HEK293 (cell line): ENCODE measurements around the gene SLX9.

Source experiments
- CTCF ChIA-PET: fragments of 350-600 bp; formaldehyde crosslinking; extraction: SDS; loops from one replicate; lab custom pipeline; 2021; ENCODE audit warnings: antibody characterized with exemption; lab: Yijun Ruan, JAX
- POLR2A ChIA-PET: fragments of 300-600 bp; formaldehyde crosslinking; extraction: SDS; loops from one replicate; lab custom pipeline; 2020; ENCODE audit warnings: antibody characterized with exemption, inconsistent platforms; lab: Yijun Ruan, JAX
- H3K27ac ChIP-seq: fragments of 200-500 bp; sonication (Bioruptor generic); 2 replicates; pipeline ENCODE4 v1.5.1; 2014; ENCODE audit warnings: low read depth, low read length, control low read depth, inconsistent platforms; ENCODE audit errors: extremely low read depth
- H3K36me3 ChIP-seq, 2 experiments: fragments of 200-500 bp in 1 of 2; sonication (Bioruptor generic) in 1 of 2; 1 replicate in 1 of 2; 2 replicates in 1 of 2; pipeline ENCODE4 v1.5.1; 2014 to 2017; ENCODE audit warnings: inconsistent platforms in 2 of 2, low read length in 2 of 2; ENCODE audit not compliant: control insufficient read depth in 2 of 2, insufficient read depth in 1 of 2
- H3K4me1 ChIP-seq: fragments of 200-500 bp; sonication (Bioruptor generic); 2 replicates; pipeline ENCODE4 v1.5.1; 2014; ENCODE audit warnings: mild to moderate bottlenecking, low read length, inconsistent platforms; ENCODE audit not compliant: control insufficient read depth, insufficient read depth
- H3K4me3 ChIP-seq: 2 replicates; pipeline ENCODE4 v1.5.1; 2011; ENCODE audit warnings: low read depth, mild to moderate bottlenecking, control low read depth, low read length, moderate library complexity
- H3K9me3 ChIP-seq: fragments of 200-500 bp; sonication (Bioruptor generic); 2 replicates; pipeline ENCODE4 v1.5.1; 2014; ENCODE audit warnings: low read depth, low read length, inconsistent platforms; ENCODE audit not compliant: control insufficient read depth, insufficient read depth
- GLIS1 ChIP-seq: fragments of 450-650 bp; formaldehyde crosslinking; IDR thresholded peaks from 2 replicates; pipeline ENCODE4 v1.5.1; 2016; ENCODE audit warnings: missing biosample characterization, missing genetic modification characterization
- KLF1 ChIP-seq: fragments of 450-650 bp; formaldehyde crosslinking; IDR thresholded peaks from 2 replicates; pipeline ENCODE4 v1.5.1; 2016; ENCODE audit warnings: missing biosample characterization, missing genetic modification characterization
- PRDM1 ChIP-seq: fragments of 450-650 bp; formaldehyde crosslinking; IDR thresholded peaks from 2 replicates; pipeline ENCODE4; 2016; ENCODE audit warnings: missing biosample characterization, missing genetic modification characterization
- ZFP37 ChIP-seq: fragments of 450-650 bp; formaldehyde crosslinking; IDR thresholded peaks from 2 replicates; pipeline ENCODE4 v1.5.1; 2016; ENCODE audit warnings: missing biosample characterization, missing genetic modification characterization
- ZIC2 ChIP-seq: fragments of 450-650 bp; formaldehyde crosslinking; IDR thresholded peaks from 2 replicates; pipeline ENCODE4 v1.5.1; 2016; ENCODE audit warnings: missing biosample characterization, missing genetic modification characterization
- ZNF433 ChIP-seq: fragments of 450-650 bp; formaldehyde crosslinking; IDR thresholded peaks from 2 replicates; pipeline ENCODE4 v1.5.1; 2016; ENCODE audit warnings: missing biosample characterization, missing genetic modification characterization, low read depth
- ZNF521 ChIP-seq: fragments of 450-650 bp; formaldehyde crosslinking; IDR thresholded peaks from 2 replicates; pipeline ENCODE4 v1.5.1; 2017; ENCODE audit warnings: missing biosample characterization, mild to moderate bottlenecking, missing genetic modification characterization
- ZNF549 ChIP-seq: fragments of 450-650 bp; IDR thresholded peaks from 2 replicates; pipeline ENCODE4 v1.5.1; 2018; ENCODE audit warnings: missing biosample characterization, missing genetic modification characterization, mild to moderate bottlenecking, inconsistent platforms, moderate library complexity
- ZNF596 ChIP-seq: fragments of 450-650 bp; IDR thresholded peaks from 2 replicates; pipeline ENCODE4 v1.5.0; 2018; ENCODE audit warnings: missing biosample characterization, mild to moderate bottlenecking, missing genetic modification characterization, moderate library complexity
- ZNF624 ChIP-seq: fragments of 450-650 bp; formaldehyde crosslinking; IDR thresholded peaks from 2 replicates; pipeline ENCODE4 v1.5.1; 2017; ENCODE audit warnings: missing biosample characterization, missing genetic modification characterization
- ZNF629 ChIP-seq: fragments of 450-650 bp; formaldehyde crosslinking; IDR thresholded peaks from 2 replicates; pipeline ENCODE4 v1.5.1; 2017; ENCODE audit warnings: missing biosample characterization, missing genetic modification characterization
- ZNF664 ChIP-seq: fragments of 450-650 bp; formaldehyde crosslinking; IDR thresholded peaks from 2 replicates; pipeline ENCODE4 v1.5.1; 2016; ENCODE audit warnings: missing biosample characterization, missing genetic modification characterization
- ZNF747 ChIP-seq: fragments of 450-650 bp; formaldehyde crosslinking; IDR thresholded peaks from 2 replicates; pipeline ENCODE4 v1.5.1; 2016; ENCODE audit warnings: missing biosample characterization, missing genetic modification characterization
- ZNF768 ChIP-seq: fragments of 450-650 bp; formaldehyde crosslinking; IDR thresholded peaks from 2 replicates; pipeline ENCODE4 v1.5.1; 2018; ENCODE audit warnings: missing biosample characterization, mild to moderate bottlenecking, missing genetic modification characterization
- TF ChIP-seq, protein P1 (sequence below): fragments of 450-650 bp; formaldehyde crosslinking; IDR thresholded peaks from 2 replicates; pipeline ENCODE4 v1.5.1; 2017; ENCODE audit warnings: missing biosample characterization, missing genetic modification characterization
- TF ChIP-seq, protein P2 (sequence below): fragments of 450-650 bp; formaldehyde crosslinking; IDR thresholded peaks from 2 replicates; pipeline ENCODE4 v1.5.1; 2016; ENCODE audit warnings: missing biosample characterization, missing genetic modification characterization, low read depth

The SLX9 gene

DNA sequence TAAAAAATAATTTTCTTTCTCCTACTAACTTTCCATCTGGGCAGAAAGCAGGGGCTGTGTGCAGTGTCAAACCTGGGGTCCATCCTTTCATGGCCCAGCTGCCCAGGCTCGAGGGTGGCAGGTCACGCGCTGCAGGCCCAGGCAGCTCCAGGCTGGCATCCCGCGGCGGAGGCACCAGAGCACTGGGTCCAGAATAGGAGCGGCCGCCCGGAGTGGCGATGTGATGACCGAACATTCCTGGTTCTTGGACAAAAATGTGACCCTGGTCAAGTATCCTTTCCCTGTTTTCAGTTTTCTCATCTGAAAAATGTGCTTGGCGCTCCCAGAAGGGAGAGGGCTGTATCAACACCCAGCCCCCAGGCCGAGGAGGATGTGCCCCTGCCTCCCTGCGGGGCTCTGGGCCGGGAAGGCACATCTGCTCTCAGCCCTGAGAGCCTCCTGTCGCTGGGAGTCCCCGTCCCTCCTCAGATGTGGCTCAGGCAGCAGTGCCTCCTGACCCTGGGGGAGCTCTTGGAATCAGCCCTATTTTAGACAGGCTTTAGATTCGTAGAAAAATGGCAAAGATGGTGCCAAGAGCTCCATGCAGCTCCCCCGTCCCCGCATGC, 29.3 kb downstream of the SLX9 start:
- Histone ChIP-seq H3K9me3 (no peaks in the 10 kb centered on the region), H3K36me3 (peaks cover 3 to 55% of the 10 kb centered on the region in 2 experiments; a peak in 2 of 3 replicates), H3K4me1 (0 out of 2 replicates have a peak, but pooled peaks cover 3% of the 10 kb centered on the region)
- POLR2A ChIA-PET, result interaction anchor here (1.0 kb wide), 1 partner anchor 19 kb away, joined by 5 read pairs; no protein-coding TSS in a partner anchor
- no peak for TF ChIP-seq ZNF629 (tag by site-specific recombination)
- TF ChIP-seq ZNF433, result no peak
- no peak for TF ChIP-seq ZNF747
- no peak for TF ChIP-seq ZFP37 (tag by site-specific recombination)
- TF ChIP-seq, all 188 proteins: peak for 0
- Histone ChIP-seq H3K27ac (no peak overlapping the region), H3K4me3 (no peak overlapping the region)
- CTCF ChIA-PET, result interaction anchor here (0.6 to 1.8 kb wide), 4 partner anchors 159 to 169 kb away, joined by 3 to 6 read pairs (median 4); no protein-coding TSS in a partner anchor

DNA sequence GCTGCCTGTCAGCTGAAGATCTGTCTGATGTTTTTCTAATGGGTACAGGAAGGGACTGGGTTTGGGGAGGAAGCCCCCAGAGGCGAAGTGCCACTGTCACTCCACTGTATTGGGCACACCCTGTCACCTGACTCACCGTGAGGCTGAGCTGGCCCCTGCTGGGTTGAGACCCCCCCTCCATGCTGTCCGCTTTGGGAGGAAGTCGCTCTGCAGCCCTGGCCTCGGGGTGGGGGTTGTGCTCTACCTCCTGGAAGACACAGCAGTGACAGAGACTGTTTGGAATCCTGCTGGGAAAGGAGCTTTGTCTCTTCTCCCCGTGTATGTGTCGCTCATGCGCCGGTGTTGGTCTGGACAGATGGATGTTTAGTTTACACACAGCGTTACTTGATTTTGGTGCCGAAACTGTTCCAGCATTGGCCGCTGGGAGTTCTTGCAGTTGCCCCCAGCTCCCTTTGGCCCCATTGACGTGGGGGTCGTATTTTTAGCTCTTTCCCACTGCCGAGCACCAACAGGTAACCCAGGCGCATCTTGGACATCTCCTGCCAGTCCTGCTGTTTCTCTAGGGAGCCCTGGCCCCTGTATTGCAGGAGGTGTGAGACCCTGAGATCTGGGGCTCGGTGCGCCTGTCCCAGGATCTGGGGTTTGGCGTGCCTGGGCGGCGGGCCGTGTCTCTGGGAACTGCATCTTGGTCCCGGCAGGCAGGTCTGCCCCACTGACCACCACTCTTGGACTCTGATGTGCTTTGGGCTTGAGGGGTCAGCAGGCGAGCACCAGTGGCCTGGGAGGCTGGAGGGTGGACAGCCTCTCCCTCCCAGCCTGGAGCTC, 30.3 kb downstream of the SLX9 start:
- CTCF ChIA-PET, result interaction anchor here (1.1 to 1.8 kb wide), 4 partner anchors 20 to 168 kb away, joined by 3 to 6 read pairs (median 5); no protein-coding TSS in a partner anchor
- TF ChIP-seq, protein P1, sequence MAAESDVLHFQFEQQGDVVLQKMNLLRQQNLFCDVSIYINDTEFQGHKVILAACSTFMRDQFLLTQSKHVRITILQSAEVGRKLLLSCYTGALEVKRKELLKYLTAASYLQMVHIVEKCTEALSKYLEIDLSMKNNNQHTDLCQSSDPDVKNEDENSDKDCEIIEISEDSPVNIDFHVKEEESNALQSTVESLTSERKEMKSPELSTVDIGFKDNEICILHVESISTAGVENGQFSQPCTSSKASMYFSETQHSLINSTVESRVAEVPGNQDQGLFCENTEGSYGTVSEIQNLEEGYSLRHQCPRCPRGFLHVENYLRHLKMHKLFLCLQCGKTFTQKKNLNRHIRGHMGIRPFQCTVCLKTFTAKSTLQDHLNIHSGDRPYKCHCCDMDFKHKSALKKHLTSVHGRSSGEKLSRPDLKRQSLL (tag by site-specific recombination), result no peak
- TF ChIP-seq GLIS1 (tag by site-specific recombination) (peak; percentile 25; the same call in 1 of the 2 replicates), ZIC2 (tag by site-specific recombination) (peak; percentile 64)

DNA sequence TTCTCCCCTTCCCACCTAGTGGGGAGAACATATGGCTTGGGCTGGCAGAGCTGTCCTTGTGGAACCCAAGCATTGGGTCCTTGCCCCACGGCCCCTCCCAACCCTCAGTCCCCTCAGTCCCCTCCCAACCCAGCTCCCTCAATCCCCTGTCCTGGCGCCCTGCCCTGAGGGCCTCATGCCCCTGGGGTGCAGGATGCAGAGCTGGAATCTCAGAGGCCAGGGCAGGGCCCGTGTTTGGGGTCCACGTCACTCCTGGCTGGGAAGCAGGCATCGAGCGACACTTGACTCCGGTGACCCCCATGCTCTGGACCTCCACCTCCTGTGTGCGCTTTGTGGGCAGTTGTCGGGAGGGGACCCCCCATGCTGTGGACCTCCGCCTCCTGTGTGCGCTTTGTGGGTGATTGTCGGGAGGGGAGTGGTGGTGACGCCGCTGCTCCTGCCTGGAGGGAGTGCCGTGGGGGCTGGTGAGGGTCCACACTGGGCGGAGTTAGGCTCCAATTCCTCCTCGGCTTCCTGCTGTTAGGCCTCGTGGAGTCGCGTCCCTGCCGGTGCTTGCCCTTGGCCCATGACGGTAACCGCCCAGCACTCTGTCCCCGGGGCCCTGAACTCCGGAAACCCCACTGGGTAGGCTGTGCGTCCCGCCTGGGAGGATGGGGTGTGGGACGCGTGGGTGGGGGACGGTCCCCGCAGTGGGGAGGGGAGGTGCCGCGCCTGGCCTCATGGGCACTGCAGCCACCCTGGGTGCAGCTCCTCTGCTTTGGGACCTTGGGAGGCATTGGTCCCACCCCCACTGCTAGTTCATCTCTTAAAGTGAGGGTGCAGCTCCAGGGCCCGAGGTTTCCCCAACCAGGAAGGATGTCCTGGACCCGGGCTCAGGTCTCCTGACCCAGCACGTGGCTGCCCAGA, 31.2 kb downstream of the SLX9 start:
- H3K4me1 ChIP-seq, result no peaks in the 10 kb centered on the region
- no peak overlapping the region for H3K27ac ChIP-seq
- no peaks in the 10 kb centered on the region for H3K9me3 ChIP-seq

More for the DNA sequence above, 30.3 kb downstream of the SLX9 start:
- Histone ChIP-seq H3K36me3 (peaks cover 0 to 62% of the 10 kb centered on the region in 2 experiments; a peak in 2 of 3 replicates), H3K4me1 (0 out of 2 replicates have a peak, but pooled peaks cover 3% of the 10 kb centered on the region), H3K4me3 (no peak overlapping the region), H3K9me3 (no peaks in the 10 kb centered on the region), H3K27ac (no peak overlapping the region)
- POLR2A ChIA-PET, result interaction anchor here (1.0 kb wide), 1 partner anchor 20 kb away, joined by 5 read pairs; no protein-coding TSS in a partner anchor

More for the DNA sequence above, 31.2 kb downstream of the SLX9 start:
- Histone ChIP-seq H3K36me3 (peaks cover 0 to 63% of the 10 kb centered on the region in 2 experiments; a peak in 2 of 3 replicates), H3K4me3 (no peak overlapping the region)
- no peak for TF ChIP-seq PRDM1 (tag by site-specific recombination)
- TF ChIP-seq, protein P2, sequence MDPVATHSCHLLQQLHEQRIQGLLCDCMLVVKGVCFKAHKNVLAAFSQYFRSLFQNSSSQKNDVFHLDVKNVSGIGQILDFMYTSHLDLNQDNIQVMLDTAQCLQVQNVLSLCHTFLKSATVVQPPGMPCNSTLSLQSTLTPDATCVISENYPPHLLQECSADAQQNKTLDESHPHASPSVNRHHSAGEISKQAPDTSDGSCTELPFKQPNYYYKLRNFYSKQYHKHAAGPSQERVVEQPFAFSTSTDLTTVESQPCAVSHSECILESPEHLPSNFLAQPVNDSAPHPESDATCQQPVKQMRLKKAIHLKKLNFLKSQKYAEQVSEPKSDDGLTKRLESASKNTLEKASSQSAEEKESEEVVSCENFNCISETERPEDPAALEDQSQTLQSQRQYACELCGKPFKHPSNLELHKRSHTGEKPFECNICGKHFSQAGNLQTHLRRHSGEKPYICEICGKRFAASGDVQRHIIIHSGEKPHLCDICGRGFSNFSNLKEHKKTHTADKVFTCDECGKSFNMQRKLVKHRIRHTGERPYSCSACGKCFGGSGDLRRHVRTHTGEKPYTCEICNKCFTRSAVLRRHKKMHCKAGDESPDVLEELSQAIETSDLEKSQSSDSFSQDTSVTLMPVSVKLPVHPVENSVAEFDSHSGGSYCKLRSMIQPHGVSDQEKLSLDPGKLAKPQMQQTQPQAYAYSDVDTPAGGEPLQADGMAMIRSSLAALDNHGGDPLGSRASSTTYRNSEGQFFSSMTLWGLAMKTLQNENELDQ (tag by site-specific recombination), result no peak
- no peak for TF ChIP-seq ZNF549
- peak; percentile 29; the same call in 1 of the 2 replicates for TF ChIP-seq ZIC2 (tag by site-specific recombination)
- TF ChIP-seq ZNF664 (tag by site-specific recombination), result no peak
- TF ChIP-seq ZNF521 (tag by site-specific recombination), result no peak
- TF ChIP-seq ZNF768 (tag by site-specific recombination), result no peak
- peak; percentile 57; the same call in 1 of the 2 replicates for TF ChIP-seq KLF1 (tag by site-specific recombination)
- no peak for TF ChIP-seq ZNF624
- no peak for TF ChIP-seq ZNF596 (tag by site-specific recombination)
- POLR2A ChIA-PET, result no interaction called here
- CTCF ChIA-PET, result interaction anchor here (1.1 to 3.6 kb wide), 4 partner anchors 21 to 167 kb away, joined by 4 to 11 read pairs (median 6); no protein-coding TSS in a partner anchor
